Immature natural killer cell (primary cell): ENCODE results near the gene AGMO. TPM values are rescaled to one million over a fixed set of nuclear protein-coding genes. Genes with fewer than 3 reads are reported as not detected.

ENCODE experiments used
- polyA plus RNA-seq, 3 donors: library from polyadenylated mRNA; unstranded; fragments of 300-500 nt; fragmentation: Illumina TruSeq; gene quantifications; one replicate each; pipeline ENCODE4 v1.2.3, GENCODE V29; 2021

AGMO gene
- polyA plus RNA-seq, 3 donors from 2014 or later = not detected

Other genes starting within 250 kb of the AGMO start
- gene MEOX2, start 124.7 kb upstream of the AGMO start, polyA plus RNA-seq = not detected